H9 (cell line): ENCODE data around the gene CHST13. TPM values are rescaled to one million over a fixed set of nuclear protein-coding genes. Genes with fewer than 3 reads are reported as not detected.

ENCODE experiments used
- DNase-seq: peaks from one replicate; pipeline ENCODE4 v3.0.0-alpha.2; 2017
- H2AFZ ChIP-seq: one replicate; pipeline ENCODE4 v1.6.1; 2013; ENCODE audit warnings: mild to moderate bottlenecking, low read length, control low read depth, moderate library complexity
- H2AK5ac ChIP-seq: 2 replicates; pipeline ENCODE4 v1.6.1; 2013; ENCODE audit warnings: low read length, control low read depth, mixed read lengths; ENCODE audit not compliant: insufficient read length
- H2BK120ac ChIP-seq: one replicate; pipeline ENCODE4 v1.6.1; 2013; ENCODE audit warnings: low read depth, mild to moderate bottlenecking, low read length, control low read depth, inconsistent platforms; ENCODE audit not compliant: poor library complexity, severe bottlenecking
- H2BK12ac ChIP-seq: 2 replicates; pipeline ENCODE4 v1.6.1; 2013; ENCODE audit warnings: low read length, control low read depth, mixed read lengths, low read depth; ENCODE audit not compliant: insufficient read length
- H2BK15ac ChIP-seq: 2 replicates; pipeline ENCODE4 v1.6.1; 2013; ENCODE audit warnings: low read depth, low read length, control low read depth
- H2BK20ac ChIP-seq: one replicate; pipeline ENCODE4 v1.6.1; 2013; ENCODE audit warnings: low read depth, mild to moderate bottlenecking, low read length, control low read depth, inconsistent platforms; ENCODE audit not compliant: poor library complexity, severe bottlenecking
- H2BK5ac ChIP-seq: 2 replicates; pipeline ENCODE4 v1.6.1; 2013; ENCODE audit warnings: low read length, control low read depth, mixed read lengths; ENCODE audit not compliant: insufficient read length
- H3K14ac ChIP-seq: 2 replicates; pipeline ENCODE4 v1.6.1; 2013; ENCODE audit warnings: low read length, control low read depth; ENCODE audit not compliant: insufficient read depth
- H3K18ac ChIP-seq: 2 replicates; pipeline ENCODE4 v1.6.1; 2013; ENCODE audit warnings: low read depth, mild to moderate bottlenecking, mixed read lengths, low read length, control low read depth; ENCODE audit not compliant: insufficient read length
- H3K23ac ChIP-seq: 2 replicates; pipeline ENCODE4 v1.6.1; 2013; ENCODE audit warnings: low read length, control low read depth, mixed read lengths, low read depth; ENCODE audit not compliant: insufficient read length
- H3K23me2 ChIP-seq: 2 replicates; pipeline ENCODE4 v1.6.1; 2013; ENCODE audit warnings: low read depth, mild to moderate bottlenecking, mixed read lengths, low read length, control low read depth; ENCODE audit not compliant: insufficient read length, poor library complexity, severe bottlenecking
- H3K27ac ChIP-seq: 2 replicates; pipeline ENCODE4 v1.5.1; 2013; ENCODE audit warnings: low read length, control low read depth, mixed read lengths, low read depth; ENCODE audit not compliant: insufficient read length
- H3K27me3 ChIP-seq: 2 replicates; pipeline ENCODE4 v1.6.1; 2013; ENCODE audit warnings: low read length, control low read depth, inconsistent platforms; ENCODE audit not compliant: insufficient read depth
- H3K4ac ChIP-seq: 2 replicates; pipeline ENCODE4 v1.6.1; 2013; ENCODE audit warnings: low read depth, mild to moderate bottlenecking, control low read depth, inconsistent platforms, low read length, moderate library complexity
- H3K4me1 ChIP-seq: 2 replicates; pipeline ENCODE4 v1.6.1; 2013; ENCODE audit warnings: low read length, control low read depth, inconsistent platforms; ENCODE audit not compliant: insufficient read depth
- H3K4me2 ChIP-seq: 2 replicates; pipeline ENCODE4 v1.6.1; 2013; ENCODE audit warnings: low read length, control low read depth, mixed read lengths; ENCODE audit not compliant: insufficient read length, insufficient read depth
- H3K56ac ChIP-seq: 2 replicates; pipeline ENCODE4 v1.6.1; 2013; ENCODE audit warnings: low read depth, mild to moderate bottlenecking, mixed read lengths, low read length, control low read depth; ENCODE audit not compliant: insufficient read length
- H3K79me1 ChIP-seq: 2 replicates; pipeline ENCODE4 v1.6.1; 2013; ENCODE audit warnings: low read depth, mild to moderate bottlenecking, moderate library complexity, low read length, control low read depth, inconsistent platforms; ENCODE audit not compliant: insufficient read depth, poor library complexity, severe bottlenecking
- H3K79me2 ChIP-seq: 2 replicates; pipeline ENCODE4 v1.6.1; 2013; ENCODE audit warnings: low read length, control low read depth, inconsistent platforms; ENCODE audit not compliant: insufficient read depth
- H3K9ac ChIP-seq: 2 replicates; pipeline ENCODE4 v1.6.1; 2013; ENCODE audit warnings: low read length, control low read depth, mixed read lengths; ENCODE audit not compliant: insufficient read length; ENCODE audit errors: extremely low read depth
- H3K9me3 ChIP-seq: one replicate; pipeline ENCODE4 v1.6.1; 2013; ENCODE audit warnings: low read depth, low read length, inconsistent platforms; ENCODE audit not compliant: control insufficient read depth
- H3T11ph ChIP-seq: one replicate; pipeline ENCODE4 v1.6.1; 2013; ENCODE audit warnings: mild to moderate bottlenecking, low read length, control low read depth, inconsistent platforms
- H4K20me1 ChIP-seq: one replicate; pipeline ENCODE4 v1.6.1; 2013; ENCODE audit not compliant: control insufficient read depth, insufficient read length, insufficient read depth
- H4K5ac ChIP-seq: 2 replicates; pipeline ENCODE4 v1.6.1; 2013; ENCODE audit warnings: low read depth, mild to moderate bottlenecking, mixed read lengths, low read length, control low read depth; ENCODE audit not compliant: insufficient read length
- H4K8ac ChIP-seq: replicated peaks from 2 replicates; pipeline ENCODE4 v1.6.1; 2013; ENCODE audit warnings: low read length, control low read depth, mixed read lengths, low read depth; ENCODE audit not compliant: insufficient read length
- H4K91ac ChIP-seq: 2 replicates; pipeline ENCODE4 v1.6.1; 2013; ENCODE audit warnings: low read depth, mild to moderate bottlenecking, moderate library complexity, mixed read lengths, low read length, control low read depth; ENCODE audit not compliant: insufficient read length
- H3K27ac Mint-ChIP-seq, 3 experiments: 2 replicates in 2 of 3; 3 replicates in 1 of 3; pipeline ENCODE4 v1.8.0; 2020 to 2021; ENCODE audit warnings: mixed read lengths in 3 of 3, mild to moderate bottlenecking in 1 of 3, moderate library complexity in 1 of 3
- H3K27me3 Mint-ChIP-seq: 2 replicates; pipeline ENCODE4 v1.8.0; 2021; ENCODE audit warnings: low read depth, mild to moderate bottlenecking, moderate library complexity, mixed read lengths
- H3K36me3 Mint-ChIP-seq, 3 experiments: 2 replicates in 2 of 3; 3 replicates in 1 of 3; pipeline ENCODE4 v1.8.0; 2020 to 2021; ENCODE audit warnings: low read depth in 3 of 3, mixed read lengths in 3 of 3; ENCODE audit not compliant: insufficient read depth in 1 of 3
- H3K4me1 Mint-ChIP-seq, 2 experiments: 2 replicates each; pipeline ENCODE4 v1.8.0; 2020; ENCODE audit warnings: mixed read lengths in 2 of 2
- H3K4me3 Mint-ChIP-seq, 2 experiments: 2 replicates in 1 of 2; 3 replicates in 1 of 2; pipeline ENCODE4 v1.8.0; 2020 to 2021; ENCODE audit warnings: mild to moderate bottlenecking in 2 of 2, mixed read lengths in 2 of 2, moderate library complexity in 1 of 2
- H3K9me3 Mint-ChIP-seq, 2 experiments: 2 replicates in 1 of 2; 3 replicates in 1 of 2; pipeline ENCODE4 v1.8.0; 2020; ENCODE audit warnings: mild to moderate bottlenecking in 2 of 2, mixed read lengths in 2 of 2, moderate library complexity in 1 of 2
- CTCF ChIP-seq: fragments of 200-600 bp; sonication (generic); conservative IDR thresholded peaks from 3 replicates; pipeline ENCODE4 v1.8.0; 2021; ENCODE audit warnings: antibody characterized with exemption, mild to moderate bottlenecking
- WGBS: extraction: QIAGEN DNeasy Blood & Tissue Kit; methylation state at CpG from one replicate; pipeline ENCODE4 v1.1.7; 2013; ENCODE audit warnings: missing lambda C conversion rate, low lambda C conversion rate, mixed read lengths; ENCODE audit not compliant: insufficient read length; ENCODE audit errors: extremely low coverage; 5-methylcytosine and 5-hydroxymethylcytosine counted together
- total RNA-seq: library from RNA; stranded (reverse); gene quantifications from 2 replicates; pipeline ENCODE4 v1.2.1, GENCODE V29; 2021

CHST13 gene
- total RNA-seq, 1 experiment from 2014 or later: 0.85 TPM

- no peak overlapping the region for H2BK120ac ChIP-seq
- no peak overlapping the region for H3K56ac ChIP-seq
- no peaks in the 10 kb centered on the region for H3K23me2 ChIP-seq
- H2BK20ac ChIP-seq: no peak overlapping the region
- no peaks in the 10 kb centered on the region for H4K20me1 ChIP-seq
- H3K4me3 Mint-ChIP-seq: no peak overlapping the region
- no peak overlapping the region for H3K4me2 ChIP-seq
- H3K4me1 ChIP-seq: no peaks in the 10 kb centered on the region
- no peak overlapping the region for H3K9ac ChIP-seq
- no peak overlapping the region for H2AFZ ChIP-seq
- peaks cover 4 to 13% of the 10 kb centered on the region in 2 experiments; a peak in 2 of 4 replicates for H3K4me1 Mint-ChIP-seq
- no peak overlapping the region for H3K4ac ChIP-seq
- H3K27me3 ChIP-seq: no peaks in the 10 kb centered on the region; the same call in 1 of the 2 replicates
- H4K5ac ChIP-seq: no peak overlapping the region
- H3K23ac ChIP-seq: no peak overlapping the region
- TF ChIP-seq CTCF: no peak
- DNase-seq: no peak
- no peak overlapping the region for H2BK15ac ChIP-seq
- H4K8ac ChIP-seq: no peak overlapping the region
- H3K27ac Mint-ChIP-seq: peak overlapping the region in 1 of 3 experiments; percentile 48; a peak in 1 of 7 replicates
- H3K36me3 Mint-ChIP-seq: no peaks in the 10 kb centered on the region
- peaks cover 25% of the 10 kb centered on the region for H3K27me3 Mint-ChIP-seq
- H2BK5ac ChIP-seq: no peak overlapping the region
- no CpG with 5 or more reads among the region's 10 CpGs for WGBS
- no peak overlapping the region for H3T11ph ChIP-seq
- no peaks in the 10 kb centered on the region; a peak in 1 of 5 replicates for H3K9me3 Mint-ChIP-seq
- H3K14ac ChIP-seq: no peak overlapping the region
- H2BK12ac ChIP-seq: no peak overlapping the region
- H4K91ac ChIP-seq: no peak overlapping the region
- no peaks in the 10 kb centered on the region for H3K79me2 ChIP-seq
- no peaks in the 10 kb centered on the region for H3K9me3 ChIP-seq
- no peaks in the 10 kb centered on the region for H3K79me1 ChIP-seq
- H3K18ac ChIP-seq: no peak overlapping the region
- no peak overlapping the region for H2AK5ac ChIP-seq
- H3K27ac ChIP-seq: no peak overlapping the region
Measured at GRCh38 chr3:126519506-126520455, 4.2 kb upstream of the CHST13 start.
